H1 (cell line): ENCODE data around the gene BMX. TPM values are rescaled to one million over a fixed set of nuclear protein-coding genes. Genes with fewer than 3 reads are reported as not detected.

ENCODE experiments used
- CTCF ChIA-PET: fragments of 300-600 bp; sonication (Branson Sonifier 250); formaldehyde crosslinking; loops from one replicate; lab custom pipeline; 2021; ENCODE audit not compliant: partially characterized antibody; lab: Charles Lee
- POLR2A ChIA-PET: fragments of 300-600 bp; sonication (Branson Sonifier 250); formaldehyde crosslinking; loops from one replicate; lab custom pipeline; 2021; ENCODE audit warnings: inconsistent platforms; ENCODE audit not compliant: partially characterized antibody; lab: Charles Lee
- DNase-seq, 2 experiments: peaks; one replicate each; pipeline versions ENCODE4 v3.0.0 to v3.0.0-alpha.2; 2010 to 2022; ENCODE audit warnings: low spot score in 2 of 2, low read depth in 1 of 2, mixed read lengths in 1 of 2
- FAIRE-seq: peaks from 2 replicates; lab custom pipeline; 2011; peaks lifted over from hg19 to GRCh38; lab: Jason Lieb, UNC
- H2AFZ ChIP-seq: 2 replicates; pipeline ENCODE4 v1.8.1; 2012; ENCODE audit warnings: low read length, inconsistent platforms
- H2AK5ac ChIP-seq: 2 replicates; pipeline ENCODE4 v1.6.1; 2013; ENCODE audit warnings: low read depth, low read length
- H2BK120ac ChIP-seq: replicated peaks from 2 replicates; pipeline ENCODE3; 2013; ENCODE audit warnings: low read depth, low read length, inconsistent platforms
- H2BK12ac ChIP-seq: 2 replicates; pipeline ENCODE4 v1.6.1; 2013; ENCODE audit warnings: low read depth, low read length
- H2BK15ac ChIP-seq: 2 replicates; pipeline ENCODE4 v1.6.1; 2013; ENCODE audit warnings: low read length
- H2BK20ac ChIP-seq: 2 replicates; pipeline ENCODE4 v1.6.1; 2013; ENCODE audit warnings: low read length
- H2BK5ac ChIP-seq: 2 replicates; pipeline ENCODE4 v1.6.1; 2013; ENCODE audit warnings: low read depth, low read length
- H3K14ac ChIP-seq: 2 replicates; pipeline ENCODE4 v1.6.1; 2013; ENCODE audit warnings: inconsistent platforms; ENCODE audit not compliant: insufficient read length
- H3K18ac ChIP-seq: 2 replicates; pipeline ENCODE4 v1.6.1; 2013; ENCODE audit warnings: low read length; ENCODE audit errors: extremely low read depth
- H3K23ac ChIP-seq: 2 replicates; pipeline ENCODE4 v1.6.1; 2013; ENCODE audit warnings: inconsistent platforms; ENCODE audit not compliant: insufficient read length
- H3K23me2 ChIP-seq: 2 replicates; pipeline ENCODE4 v1.6.1; 2013; ENCODE audit warnings: low read depth, low read length
- H3K27ac ChIP-seq: 2 replicates; pipeline ENCODE4 v1.6.1; 2011; ENCODE audit warnings: low read depth, low read length, inconsistent platforms
- H3K27me3 ChIP-seq, 4 experiments: replicated peaks in 1 of 4; 1 replicate in 1 of 4; 2 replicates in 3 of 4; pipeline versions ENCODE4 v1.6.1 to v1.8.1; 2011 to 2013; ENCODE audit warnings: low read length in 3 of 4, mild to moderate bottlenecking in 3 of 4, inconsistent platforms in 2 of 4, mixed read lengths in 2 of 4, moderate library complexity in 1 of 4; ENCODE audit not compliant: control insufficient read depth in 3 of 4, insufficient read depth in 3 of 4; ENCODE audit errors: extremely low read depth in 1 of 4
- H3K36me3 ChIP-seq, 4 experiments: 2 replicates each; pipeline versions ENCODE4 v1.6.1 to v1.8.1; 2011 to 2013; ENCODE audit warnings: mild to moderate bottlenecking in 4 of 4, low read length in 3 of 4, moderate library complexity in 2 of 4, control low read depth in 1 of 4, inconsistent platforms in 1 of 4; ENCODE audit not compliant: insufficient read depth in 4 of 4, control insufficient read depth in 2 of 4
- H3K4ac ChIP-seq: replicated peaks from 2 replicates; pipeline ENCODE3; 2013; ENCODE audit warnings: low read length, low read depth, mixed read lengths, inconsistent platforms; ENCODE audit not compliant: insufficient read length
- H3K4me1 ChIP-seq, 4 experiments: replicated peaks in 1 of 4; 1 replicate in 1 of 4; 2 replicates in 3 of 4; pipeline versions ENCODE4 v1.6.1 to v1.8.1; 2011 to 2013; ENCODE audit warnings: low read length in 3 of 4, inconsistent platforms in 2 of 4, mixed read lengths in 1 of 4; ENCODE audit not compliant: insufficient read depth in 4 of 4, control insufficient read depth in 3 of 4
- H3K4me2 ChIP-seq, 2 experiments: 2 replicates each; pipeline versions ENCODE4 v1.6.1 to v1.8.1; 2011 to 2013; ENCODE audit warnings: low read depth in 2 of 2, low read length in 2 of 2, control low read depth in 1 of 2, inconsistent platforms in 1 of 2, mild to moderate bottlenecking in 1 of 2; ENCODE audit not compliant: insufficient read depth in 1 of 2
- H3K4me3 ChIP-seq, 4 experiments: fragments of 200-600, 300-600 bp in 1 of 4; sonication (generic), shearing (Covaris generic), sonication (Bioruptor Twin) in 1 of 4; 2 replicates each; pipeline versions ENCODE4 v1.5.1 to v1.8.1; 2011 to 2016; ENCODE audit warnings: low read length in 4 of 4, low read depth in 3 of 4, control low read depth in 2 of 4, inconsistent platforms in 2 of 4, mild to moderate bottlenecking in 2 of 4, mixed read lengths in 1 of 4, moderate library complexity in 1 of 4; ENCODE audit not compliant: insufficient read depth in 2 of 4; ENCODE audit errors: extremely low read depth in 1 of 4
- H3K56ac ChIP-seq: replicated peaks from 2 replicates; pipeline ENCODE3; 2013; ENCODE audit warnings: low read depth, mild to moderate bottlenecking, mixed read lengths, low read length, inconsistent platforms; ENCODE audit not compliant: insufficient read length
- H3K79me1 ChIP-seq: 2 replicates; pipeline ENCODE4 v1.6.1; 2013; ENCODE audit warnings: low read depth, low read length, control low read depth
- H3K79me2 ChIP-seq, 2 experiments: 2 replicates each; pipeline versions ENCODE4 v1.6.1 to v1.8.1; 2012 to 2013; ENCODE audit warnings: low read length in 2 of 2, mild to moderate bottlenecking in 2 of 2, inconsistent platforms in 1 of 2; ENCODE audit not compliant: insufficient read depth in 2 of 2, control insufficient read depth in 1 of 2
- H3K9ac ChIP-seq, 4 experiments: replicated peaks in 1 of 4; 1 replicate in 1 of 4; 2 replicates in 3 of 4; pipeline versions ENCODE4 v1.6.1 to v1.8.1; 2011 to 2013; ENCODE audit warnings: low read depth in 3 of 4, low read length in 3 of 4, control low read depth in 2 of 4, mild to moderate bottlenecking in 2 of 4, moderate library complexity in 2 of 4, inconsistent platforms in 1 of 4; ENCODE audit errors: extremely low read depth in 1 of 4
- H3K9me3 ChIP-seq, 2 experiments: 2 replicates each; pipeline versions ENCODE4 v1.6.1 to v1.8.1; 2012 to 2013; ENCODE audit warnings: mild to moderate bottlenecking in 2 of 2, moderate library complexity in 2 of 2, control low read depth in 1 of 2, inconsistent platforms in 1 of 2, low read depth in 1 of 2, low read length in 1 of 2, mixed read lengths in 1 of 2; ENCODE audit not compliant: insufficient read depth in 2 of 2
- H4K20me1 ChIP-seq, 2 experiments: replicated peaks in 1 of 2; 2 replicates each; pipeline versions ENCODE3 to v1.8.1; 2011 to 2013; ENCODE audit warnings: inconsistent platforms in 2 of 2, low read length in 2 of 2, mild to moderate bottlenecking in 1 of 2; ENCODE audit not compliant: insufficient read depth in 2 of 2, control insufficient read depth in 1 of 2
- H4K5ac ChIP-seq: 2 replicates; pipeline ENCODE4 v1.6.1; 2013; ENCODE audit warnings: low read length, low read depth, mixed read lengths, inconsistent platforms; ENCODE audit not compliant: insufficient read length
- H4K8ac ChIP-seq: 2 replicates; pipeline ENCODE4 v1.8.0; 2013; ENCODE audit warnings: mild to moderate bottlenecking, moderate library complexity, low read length, inconsistent platforms; ENCODE audit not compliant: insufficient read depth; ENCODE audit errors: extremely low read depth
- H4K91ac ChIP-seq: replicated peaks from 2 replicates; pipeline ENCODE3; 2013; ENCODE audit warnings: low read length, mixed read lengths, inconsistent platforms; ENCODE audit not compliant: insufficient read length
- BCL11A ChIP-seq, 2 experiments: IDR thresholded peaks; one replicate each; pipeline ENCODE4 v1.6.1; 2011; ENCODE audit warnings: low read depth in 2 of 2, low read length in 2 of 2, mild to moderate bottlenecking in 2 of 2
- CBX8 ChIP-seq: fragments of 300-800, 300-1000 bp; sonication (generic); IDR thresholded peaks from 2 replicates; pipeline ENCODE4 v1.7.1; 2016; ENCODE audit warnings: low read depth, low read length, borderline replicate concordance
- CHD2 ChIP-seq: IDR thresholded peaks from 2 replicates; pipeline ENCODE4 v1.6.1; 2012; ENCODE audit warnings: low read length, improper control_type of control experiment
- CREB1 ChIP-seq: IDR thresholded peaks from 2 replicates; pipeline ENCODE4 v1.6.1; 2012; ENCODE audit warnings: inconsistent platforms
- HDAC2 ChIP-seq, 2 experiments: fragments of 300-600 bp in 1 of 2; sonication (generic) in 1 of 2; IDR thresholded peaks; 2 replicates each; pipeline ENCODE4 v1.6.1; 2011 to 2012; ENCODE audit warnings: low read depth in 2 of 2, low read length in 2 of 2, mild to moderate bottlenecking in 2 of 2, moderate library complexity in 2 of 2, borderline replicate concordance in 1 of 2, inconsistent platforms in 1 of 2
- KDM1A ChIP-seq: fragments of 200-600, 300-600 bp; sonication (generic); IDR thresholded peaks from 2 replicates; pipeline ENCODE4 v1.7.1; 2016; ENCODE audit warnings: mild to moderate bottlenecking, low read length, borderline replicate concordance
- MAFK ChIP-seq: IDR thresholded peaks from 2 replicates; pipeline ENCODE4 v1.6.1; 2012; ENCODE audit warnings: low read depth, mild to moderate bottlenecking, improper control_type of control experiment, low read length
- POLR2A ChIP-seq, 2 experiments: IDR thresholded peaks; 1 replicate in 1 of 2; 2 replicates in 1 of 2; pipeline ENCODE4 v1.6.1; 2011; ENCODE audit warnings: low read depth in 2 of 2, low read length in 2 of 2, mild to moderate bottlenecking in 2 of 2; ENCODE audit errors: control extremely low read depth in 1 of 2
- RAD21 ChIP-seq, 2 experiments: IDR thresholded peaks in 1 of 2; conservative IDR thresholded peaks in 1 of 2; 2 replicates each; pipeline ENCODE4 v1.6.1; 2011; ENCODE audit warnings: low read depth in 2 of 2, low read length in 2 of 2, improper control_type of control experiment in 1 of 2, inconsistent platforms in 1 of 2, mild to moderate bottlenecking in 1 of 2, moderate library complexity in 1 of 2
- RFX5 ChIP-seq: IDR thresholded peaks from 2 replicates; pipeline ENCODE4 v1.6.1; 2011; ENCODE audit warnings: low read depth, low read length, improper control_type of control experiment, borderline replicate concordance
- SIX5 ChIP-seq: IDR thresholded peaks from 2 replicates; pipeline ENCODE4 v1.6.1; 2011; ENCODE audit warnings: mild to moderate bottlenecking, low read depth, low read length
- TEAD4 ChIP-seq: IDR thresholded peaks from 2 replicates; pipeline ENCODE4 v1.6.1; 2012; ENCODE audit warnings: low read depth, low read length, inconsistent platforms, mixed read lengths
- WGBS, 2 experiments: shearing (Covaris generic) in 1 of 2; methylation state at CpG; one replicate each; pipeline versions ENCODE4 v1.1.6 to v1.1.7; 2013 to 2015; ENCODE audit warnings: low lambda C conversion rate in 2 of 2, mixed read lengths in 2 of 2, inconsistent platforms in 1 of 2, low coverage in 1 of 2, missing lambda C conversion rate in 1 of 2; ENCODE audit not compliant: insufficient replicate concordance in 2 of 2, insufficient coverage in 1 of 2, insufficient read length in 1 of 2; ENCODE audit errors: extremely low coverage in 1 of 2, missing lambda C conversion rate in 1 of 2; 5-methylcytosine and 5-hydroxymethylcytosine counted together
- polyA plus RNA-seq, 7 experiments: library from polyadenylated mRNA; depleted of rRNA in 3 of 7; stranded (reverse) in 5 of 7; unstranded in 2 of 7; fragments of >200 nt in 5 of 7; fragments of 200-250 nt in 2 of 7; gene quantifications; 1 replicate in 5 of 7; 2 replicates in 1 of 7; 4 replicates in 1 of 7; pipeline versions ENCODE4 v1.2.1 to v1.2.3, GENCODE V29; 2011 to 2013; ENCODE audit warnings: missing spikeins in 2 of 7, mixed read lengths in 2 of 7
- total RNA-seq: library from RNA; stranded (reverse); fragmentation: NEBNext Ultra II Directional; extraction: Animal tissue kit (Norgen Biotek cat#: 25700); gene quantifications from 2 replicates; pipeline ENCODE4 v1.2.1, GENCODE V29; 2021
- TF ChIP-seq, protein P1 (sequence below): IDR thresholded peaks from 2 replicates; pipeline ENCODE4 v1.6.1; 2012; ENCODE audit warnings: low read length, inconsistent platforms

BMX gene
- total and polyA plus RNA-seq, 2 of the 8 experiments (the other 6 are each of a cell fraction or from before 2014, with no cell fraction given) = not detected

DNA sequence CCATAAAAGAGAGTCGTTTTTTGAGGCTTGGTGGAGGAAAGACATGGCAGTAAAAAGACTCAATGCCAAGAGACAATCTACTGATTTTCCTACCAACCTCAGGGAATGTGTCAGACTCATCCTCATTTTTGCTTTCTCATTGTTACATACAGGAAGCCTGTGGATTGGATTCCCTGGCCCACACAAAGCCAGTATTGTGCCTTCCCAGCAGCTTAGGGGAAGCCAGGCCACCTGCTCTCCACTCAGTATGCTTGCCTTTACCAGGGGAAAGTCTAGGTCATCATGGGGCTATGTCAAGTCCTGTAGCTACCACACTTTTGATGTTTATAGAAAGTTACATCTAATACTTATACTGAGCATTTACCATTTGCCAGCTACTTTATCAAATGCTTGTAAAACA lies 11.0 kb downstream of the BMX start:
- H3K4me3 ChIP-seq = no peak overlapping the region
- H3K56ac ChIP-seq = no peak overlapping the region
- no peak overlapping the region for H4K8ac ChIP-seq
- no peak overlapping the region for H2BK15ac ChIP-seq
- H3K79me2 ChIP-seq = no peaks in the 10 kb centered on the region
- H3K18ac ChIP-seq = no peak overlapping the region
- no peak overlapping the region for H3K14ac ChIP-seq
- H2AK5ac ChIP-seq = no peak overlapping the region
- H3K4me1 ChIP-seq = no peaks in the 10 kb centered on the region
- DNase-seq = no peak
- ChIA-PET POLR2A (no interaction called here), CTCF (interaction anchor here (1.5 kb wide), 1 partner anchor 11 kb away, joined by 4 read pairs; the partner anchor contains the start of gene BMX)
- no peaks in the 10 kb centered on the region for H3K36me3 ChIP-seq
- no peak overlapping the region; a peak in 1 of 4 replicates for H3K4me2 ChIP-seq
- no peak overlapping the region for H4K91ac ChIP-seq
- H4K5ac ChIP-seq = no peak overlapping the region
- TF ChIP-seq MAFK (no peak), TEAD4 (no peak), SIX5 (no peak), CBX8 (no peak), KDM1A (no peak), BCL11A (IDR thresholded peaks at IDR 0.05; ENCODE audit: low read depth in 2 of 2, low read length in 2 of 2) (no peak), CHD2 (no peak), POLR2A (IDR thresholded peaks at IDR 0.05; ENCODE audit: control extremely low read depth in 1 of 2, low read depth in 2 of 2, low read length in 2 of 2) (no peak), RAD21 (IDR thresholded peaks at IDR 0.05 in 1 of 2, conservative IDR thresholded peaks at IDR 0.05 in 1 of 2; ENCODE audit: low read depth in 2 of 2, low read length in 2 of 2) (no peak), HDAC2 (IDR thresholded peaks at IDR 0.05; ENCODE audit: borderline replicate concordance in 1 of 2, low read depth in 2 of 2, low read length in 2 of 2) (no peak), RFX5 (no peak), CREB1 (no peak)
- TF ChIP-seq, protein P1, sequence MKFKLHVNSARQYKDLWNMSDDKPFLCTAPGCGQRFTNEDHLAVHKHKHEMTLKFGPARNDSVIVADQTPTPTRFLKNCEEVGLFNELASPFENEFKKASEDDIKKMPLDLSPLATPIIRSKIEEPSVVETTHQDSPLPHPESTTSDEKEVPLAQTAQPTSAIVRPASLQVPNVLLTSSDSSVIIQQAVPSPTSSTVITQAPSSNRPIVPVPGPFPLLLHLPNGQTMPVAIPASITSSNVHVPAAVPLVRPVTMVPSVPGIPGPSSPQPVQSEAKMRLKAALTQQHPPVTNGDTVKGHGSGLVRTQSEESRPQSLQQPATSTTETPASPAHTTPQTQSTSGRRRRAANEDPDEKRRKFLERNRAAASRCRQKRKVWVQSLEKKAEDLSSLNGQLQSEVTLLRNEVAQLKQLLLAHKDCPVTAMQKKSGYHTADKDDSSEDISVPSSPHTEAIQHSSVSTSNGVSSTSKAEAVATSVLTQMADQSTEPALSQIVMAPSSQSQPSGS = no peak
- no peak overlapping the region for H2BK12ac ChIP-seq
- WGBS, 2 experiments = 88% methylated on average over 1 of the region's 1 CpG; no CpG with 5 or more reads in 1 of the 2 experiments
- H3K23ac ChIP-seq = no peak overlapping the region
- H2AFZ ChIP-seq = no peak overlapping the region
- H3K79me1 ChIP-seq = no peaks in the 10 kb centered on the region
- FAIRE-seq = no peak
- H4K20me1 ChIP-seq = no peaks in the 10 kb centered on the region
- no peak overlapping the region for H2BK20ac ChIP-seq
- H3K4ac ChIP-seq = no peak overlapping the region
- no peak overlapping the region for H2BK120ac ChIP-seq
- H3K27me3 ChIP-seq = no peaks in the 10 kb centered on the region
- no peaks in the 10 kb centered on the region for H3K9me3 ChIP-seq
- no peaks in the 10 kb centered on the region for H3K23me2 ChIP-seq
- H2BK5ac ChIP-seq = no peak overlapping the region
- no peak overlapping the region for H3K9ac ChIP-seq
- H3K27ac ChIP-seq = no peak overlapping the region
